Liver (tissue), 9 donors: ENCODE results near the gene NTM. TPM values are rescaled to one million over a fixed set of nuclear protein-coding genes. Genes with fewer than 3 reads are reported as not detected.

ENCODE experiments used
- DNase-seq: peaks from one replicate; pipeline ENCODE4 v3.0.0-alpha.2; 2017; ENCODE audit warnings: low spot score
- H3K27ac ChIP-seq, 2 donors: one replicate each; pipeline ENCODE4 v1.7.0; 2013; ENCODE audit warnings: inconsistent platforms in 2 of 2, low read length in 2 of 2, control low read depth in 1 of 2, low read depth in 1 of 2, mild to moderate bottlenecking in 1 of 2
- H3K27me3 ChIP-seq, 4 donors: one replicate each; pipeline versions ENCODE4 v1.6.1 to v1.7.0; 2013; ENCODE audit warnings: low read length in 3 of 4, inconsistent platforms in 1 of 4, mild to moderate bottlenecking in 1 of 4, moderate library complexity in 1 of 4; ENCODE audit not compliant: control insufficient read depth in 4 of 4, insufficient read depth in 4 of 4
- H3K36me3 ChIP-seq, 4 donors: one replicate each; pipeline versions ENCODE4 v1.6.1 to v1.7.0; 2013; ENCODE audit warnings: low read length in 3 of 4, mild to moderate bottlenecking in 3 of 4, low read depth in 1 of 4, moderate library complexity in 1 of 4; ENCODE audit not compliant: control insufficient read depth in 4 of 4, insufficient read depth in 3 of 4
- H3K4me1 ChIP-seq, 4 donors: one replicate each; pipeline versions ENCODE4 v1.6.1 to v1.7.0; 2013; ENCODE audit warnings: low read length in 3 of 4, mild to moderate bottlenecking in 3 of 4, moderate library complexity in 1 of 4; ENCODE audit not compliant: control insufficient read depth in 4 of 4, insufficient read depth in 4 of 4
- H3K4me3 ChIP-seq, 3 donors: one replicate each; pipeline versions ENCODE4 v1.6.1 to v1.7.0; 2013; ENCODE audit warnings: low read length in 3 of 3, control low read depth in 1 of 3, low read depth in 1 of 3, mild to moderate bottlenecking in 1 of 3
- H3K9ac ChIP-seq, 2 donors: one replicate each; pipeline ENCODE4 v1.7.0; 2013; ENCODE audit warnings: low read length in 2 of 2, mild to moderate bottlenecking in 2 of 2, moderate library complexity in 2 of 2, control low read depth in 1 of 2, low read depth in 1 of 2
- H3K9me3 ChIP-seq, 4 donors: one replicate each; pipeline versions ENCODE4 v1.6.1 to v1.7.0; 2013; ENCODE audit warnings: low read length in 3 of 4; ENCODE audit not compliant: control insufficient read depth in 4 of 4
- EGR1 ChIP-seq, 2 donors: IDR thresholded peaks; 2 replicates each; pipeline ENCODE4 v1.6.1; 2016 to 2018; ENCODE audit warnings: antibody characterized with exemption in 2 of 2, low read depth in 2 of 2
- GABPA ChIP-seq, 2 donors: IDR thresholded peaks in 1 of 2; conservative IDR thresholded peaks in 1 of 2; 2 replicates each; pipeline ENCODE4 v1.6.1; 2016; ENCODE audit warnings: antibody characterized with exemption in 2 of 2, mild to moderate bottlenecking in 1 of 2, moderate library complexity in 1 of 2
- HNF4G ChIP-seq: IDR thresholded peaks from 2 replicates; pipeline ENCODE4 v1.6.1; 2016; ENCODE audit warnings: antibody characterized with exemption
- JUND ChIP-seq, 2 donors: IDR thresholded peaks; 2 replicates each; pipeline ENCODE4 v1.6.1; 2016; ENCODE audit warnings: antibody characterized with exemption in 2 of 2
- RXRA ChIP-seq, 2 donors: IDR thresholded peaks; 2 replicates each; pipeline ENCODE4 v1.6.1; 2017 to 2018; ENCODE audit warnings: antibody characterized with exemption in 2 of 2, mild to moderate bottlenecking in 1 of 2
- SP1 ChIP-seq: IDR thresholded peaks from 2 replicates; pipeline ENCODE4 v1.6.1; 2018; ENCODE audit warnings: antibody characterized with exemption, mild to moderate bottlenecking
- WGBS: extraction: QIAGEN DNeasy Blood & Tissue Kit; methylation state at CpG from one replicate; pipeline ENCODE4 v1.1.7; 2013; 5-methylcytosine and 5-hydroxymethylcytosine counted together
- polyA plus RNA-seq, 2 donors: library from polyadenylated mRNA; stranded (reverse) in 1 of 2; unstranded in 1 of 2; fragments of 200-250 nt in 1 of 2; fragments of >200 nt in 1 of 2; fragmentation: Nextera tagmentation in 1 of 2; extraction: Ambion mirVana in 1 of 2; gene quantifications; one replicate each; pipeline versions ENCODE4 v1.2.1 to v1.2.3, GENCODE V29; 2013 to 2015
- total RNA-seq, 2 donors: library from RNA; depleted of rRNA; stranded (reverse); fragments of >200 nt; gene quantifications; one replicate each; pipeline ENCODE4 v1.2.3, GENCODE V29; 2014
- TF ChIP-seq, protein P1 (sequence below): IDR thresholded peaks from 2 replicates; pipeline ENCODE4 v1.6.1; 2016; ENCODE audit warnings: antibody characterized with exemption
- TF ChIP-seq, protein P2 (sequence below): fragments of 150-350 bp; IDR thresholded peaks from 2 replicates; pipeline ENCODE4 v1.5.1; 2017; ENCODE audit warnings: improper control_type of control experiment, low read depth, low read length; ENCODE audit not compliant: missing input control
- TF ChIP-seq, protein P3 (sequence below): IDR thresholded peaks from 2 replicates; pipeline ENCODE4 v1.6.1; 2016; ENCODE audit warnings: antibody characterized with exemption
- TF ChIP-seq, protein P4 (sequence below): IDR thresholded peaks from 2 replicates; pipeline ENCODE4 v1.6.1; 2016; ENCODE audit warnings: antibody characterized with exemption, mild to moderate bottlenecking
- TF ChIP-seq, protein P5 (sequence below): IDR thresholded peaks from 2 replicates; pipeline ENCODE4 v1.6.1; 2016; ENCODE audit warnings: antibody characterized with exemption
- donor health status: healthy.
- donor health status: healthy.
- donor health status: healthy.
- donor health status: healthy.
- donor health status: healthy.

NTM gene
- total and polyA plus RNA-seq, 4 donors: 0.08 to 1.1 (median 0.08) TPM; not detected in 1

DNA sequence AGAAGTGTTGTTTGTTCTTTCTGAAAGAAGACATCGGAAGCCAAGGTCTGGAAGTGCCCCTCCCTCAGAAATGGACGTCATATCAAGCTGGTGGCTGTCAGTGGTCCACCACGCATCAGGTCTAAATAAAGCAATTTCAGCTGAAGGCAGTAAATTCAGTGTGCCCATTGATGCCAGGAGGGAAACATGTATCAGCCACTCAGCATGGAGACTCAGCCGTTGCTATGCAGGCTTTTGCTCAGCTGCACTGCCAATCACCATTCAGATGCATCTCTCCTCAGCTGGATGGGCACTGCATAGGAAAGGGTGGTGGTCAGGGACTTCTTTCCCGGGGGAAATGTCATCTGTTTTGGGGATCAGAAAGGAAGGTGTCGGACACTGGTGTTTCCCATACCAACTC lies 878.2 kb downstream of the NTM start:
- no peaks in the 10 kb centered on the region for H3K4me1 ChIP-seq
- no peaks in the 10 kb centered on the region for H3K27me3 ChIP-seq
- no peaks in the 10 kb centered on the region for H3K9me3 ChIP-seq
- no peak for DNase-seq
- 74% methylated on average over 6 of the region's 6 CpGs for WGBS
- H3K9ac ChIP-seq: no peak overlapping the region
- no peak overlapping the region for H3K27ac ChIP-seq
- H3K4me3 ChIP-seq: no peak overlapping the region
- no peaks in the 10 kb centered on the region for H3K36me3 ChIP-seq
- TF ChIP-seq, protein P1, sequence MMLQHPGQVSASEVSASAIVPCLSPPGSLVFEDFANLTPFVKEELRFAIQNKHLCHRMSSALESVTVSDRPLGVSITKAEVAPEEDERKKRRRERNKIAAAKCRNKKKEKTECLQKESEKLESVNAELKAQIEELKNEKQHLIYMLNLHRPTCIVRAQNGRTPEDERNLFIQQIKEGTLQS: no peak
- TF ChIP-seq RXRA (IDR thresholded peaks at IDR 0.05): no peak
- TF ChIP-seq, protein P2, sequence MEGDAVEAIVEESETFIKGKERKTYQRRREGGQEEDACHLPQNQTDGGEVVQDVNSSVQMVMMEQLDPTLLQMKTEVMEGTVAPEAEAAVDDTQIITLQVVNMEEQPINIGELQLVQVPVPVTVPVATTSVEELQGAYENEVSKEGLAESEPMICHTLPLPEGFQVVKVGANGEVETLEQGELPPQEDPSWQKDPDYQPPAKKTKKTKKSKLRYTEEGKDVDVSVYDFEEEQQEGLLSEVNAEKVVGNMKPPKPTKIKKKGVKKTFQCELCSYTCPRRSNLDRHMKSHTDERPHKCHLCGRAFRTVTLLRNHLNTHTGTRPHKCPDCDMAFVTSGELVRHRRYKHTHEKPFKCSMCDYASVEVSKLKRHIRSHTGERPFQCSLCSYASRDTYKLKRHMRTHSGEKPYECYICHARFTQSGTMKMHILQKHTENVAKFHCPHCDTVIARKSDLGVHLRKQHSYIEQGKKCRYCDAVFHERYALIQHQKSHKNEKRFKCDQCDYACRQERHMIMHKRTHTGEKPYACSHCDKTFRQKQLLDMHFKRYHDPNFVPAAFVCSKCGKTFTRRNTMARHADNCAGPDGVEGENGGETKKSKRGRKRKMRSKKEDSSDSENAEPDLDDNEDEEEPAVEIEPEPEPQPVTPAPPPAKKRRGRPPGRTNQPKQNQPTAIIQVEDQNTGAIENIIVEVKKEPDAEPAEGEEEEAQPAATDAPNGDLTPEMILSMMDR: no peak
- no peak for TF ChIP-seq SP1
- no peak for TF ChIP-seq GABPA (IDR thresholded peaks at IDR 0.05 in 1 of 2, conservative IDR thresholded peaks at IDR 0.05 in 1 of 2)

DNA sequence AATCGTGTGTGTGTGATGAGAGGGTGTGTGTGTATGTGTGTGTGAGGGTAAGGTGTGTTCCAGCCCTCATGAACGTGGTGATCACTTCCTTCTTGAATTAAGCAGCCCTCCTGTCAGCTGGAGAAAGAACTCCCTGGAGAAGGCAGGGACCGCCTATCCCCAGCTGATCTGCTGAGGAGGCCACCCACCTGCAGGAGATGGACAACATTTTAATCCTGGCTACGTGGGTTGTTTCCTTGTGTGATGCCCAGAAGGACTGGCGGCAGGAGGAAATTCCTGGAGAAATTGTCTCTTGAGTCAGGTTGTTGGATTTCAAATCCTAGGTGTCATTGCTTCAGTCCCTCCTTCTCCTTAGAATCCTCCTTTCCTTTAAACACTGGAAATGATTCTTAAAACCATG lies 878.8 kb downstream of the NTM start:
- Histone ChIP-seq H3K9me3 (no peaks in the 10 kb centered on the region), H3K36me3 (no peaks in the 10 kb centered on the region), H3K27me3 (no peaks in the 10 kb centered on the region), H3K9ac (no peak overlapping the region), H3K27ac (no peak overlapping the region), H3K4me3 (no peak overlapping the region), H3K4me1 (no peaks in the 10 kb centered on the region)
- TF ChIP-seq, protein P3, sequence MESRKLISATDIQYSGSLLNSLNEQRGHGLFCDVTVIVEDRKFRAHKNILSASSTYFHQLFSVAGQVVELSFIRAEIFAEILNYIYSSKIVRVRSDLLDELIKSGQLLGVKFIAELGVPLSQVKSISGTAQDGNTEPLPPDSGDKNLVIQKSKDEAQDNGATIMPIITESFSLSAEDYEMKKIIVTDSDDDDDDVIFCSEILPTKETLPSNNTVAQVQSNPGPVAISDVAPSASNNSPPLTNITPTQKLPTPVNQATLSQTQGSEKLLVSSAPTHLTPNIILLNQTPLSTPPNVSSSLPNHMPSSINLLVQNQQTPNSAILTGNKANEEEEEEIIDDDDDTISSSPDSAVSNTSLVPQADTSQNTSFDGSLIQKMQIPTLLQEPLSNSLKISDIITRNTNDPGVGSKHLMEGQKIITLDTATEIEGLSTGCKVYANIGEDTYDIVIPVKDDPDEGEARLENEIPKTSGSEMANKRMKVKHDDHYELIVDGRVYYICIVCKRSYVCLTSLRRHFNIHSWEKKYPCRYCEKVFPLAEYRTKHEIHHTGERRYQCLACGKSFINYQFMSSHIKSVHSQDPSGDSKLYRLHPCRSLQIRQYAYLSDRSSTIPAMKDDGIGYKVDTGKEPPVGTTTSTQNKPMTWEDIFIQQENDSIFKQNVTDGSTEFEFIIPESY: no peak
- TF ChIP-seq, protein P4, sequence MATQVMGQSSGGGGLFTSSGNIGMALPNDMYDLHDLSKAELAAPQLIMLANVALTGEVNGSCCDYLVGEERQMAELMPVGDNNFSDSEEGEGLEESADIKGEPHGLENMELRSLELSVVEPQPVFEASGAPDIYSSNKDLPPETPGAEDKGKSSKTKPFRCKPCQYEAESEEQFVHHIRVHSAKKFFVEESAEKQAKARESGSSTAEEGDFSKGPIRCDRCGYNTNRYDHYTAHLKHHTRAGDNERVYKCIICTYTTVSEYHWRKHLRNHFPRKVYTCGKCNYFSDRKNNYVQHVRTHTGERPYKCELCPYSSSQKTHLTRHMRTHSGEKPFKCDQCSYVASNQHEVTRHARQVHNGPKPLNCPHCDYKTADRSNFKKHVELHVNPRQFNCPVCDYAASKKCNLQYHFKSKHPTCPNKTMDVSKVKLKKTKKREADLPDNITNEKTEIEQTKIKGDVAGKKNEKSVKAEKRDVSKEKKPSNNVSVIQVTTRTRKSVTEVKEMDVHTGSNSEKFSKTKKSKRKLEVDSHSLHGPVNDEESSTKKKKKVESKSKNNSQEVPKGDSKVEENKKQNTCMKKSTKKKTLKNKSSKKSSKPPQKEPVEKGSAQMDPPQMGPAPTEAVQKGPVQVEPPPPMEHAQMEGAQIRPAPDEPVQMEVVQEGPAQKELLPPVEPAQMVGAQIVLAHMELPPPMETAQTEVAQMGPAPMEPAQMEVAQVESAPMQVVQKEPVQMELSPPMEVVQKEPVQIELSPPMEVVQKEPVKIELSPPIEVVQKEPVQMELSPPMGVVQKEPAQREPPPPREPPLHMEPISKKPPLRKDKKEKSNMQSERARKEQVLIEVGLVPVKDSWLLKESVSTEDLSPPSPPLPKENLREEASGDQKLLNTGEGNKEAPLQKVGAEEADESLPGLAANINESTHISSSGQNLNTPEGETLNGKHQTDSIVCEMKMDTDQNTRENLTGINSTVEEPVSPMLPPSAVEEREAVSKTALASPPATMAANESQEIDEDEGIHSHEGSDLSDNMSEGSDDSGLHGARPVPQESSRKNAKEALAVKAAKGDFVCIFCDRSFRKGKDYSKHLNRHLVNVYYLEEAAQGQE: no peak
- TF ChIP-seq, protein P2: no peak
- TF ChIP-seq EGR1 (IDR thresholded peaks at IDR 0.05; ENCODE audit: low read depth in 2 of 2): no peak
- TF ChIP-seq, protein P5, sequence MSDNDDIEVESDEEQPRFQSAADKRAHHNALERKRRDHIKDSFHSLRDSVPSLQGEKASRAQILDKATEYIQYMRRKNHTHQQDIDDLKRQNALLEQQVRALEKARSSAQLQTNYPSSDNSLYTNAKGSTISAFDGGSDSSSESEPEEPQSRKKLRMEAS: no peak
- no peak for TF ChIP-seq HNF4G
- TF ChIP-seq JUND (IDR thresholded peaks at IDR 0.05): no peak
- DNase-seq: no peak
- WGBS: 61% methylated on average over 5 of the region's 5 CpGs
